Germinal center (tissue), 1 donor: ENCODE measurements around the gene SMIM41.
"Not testable (repeated sequence)": the region's sequence is repeated elsewhere in the genome, so short reads cannot be mapped to it uniquely, and the experiment has no call there.

ENCODE experiments used
- DNase-seq: peaks from one replicate; pipeline ENCODE4 v3.0.0; 2012; ENCODE audit warnings: mixed read lengths, low spot score

SMIM41 gene

DNA sequence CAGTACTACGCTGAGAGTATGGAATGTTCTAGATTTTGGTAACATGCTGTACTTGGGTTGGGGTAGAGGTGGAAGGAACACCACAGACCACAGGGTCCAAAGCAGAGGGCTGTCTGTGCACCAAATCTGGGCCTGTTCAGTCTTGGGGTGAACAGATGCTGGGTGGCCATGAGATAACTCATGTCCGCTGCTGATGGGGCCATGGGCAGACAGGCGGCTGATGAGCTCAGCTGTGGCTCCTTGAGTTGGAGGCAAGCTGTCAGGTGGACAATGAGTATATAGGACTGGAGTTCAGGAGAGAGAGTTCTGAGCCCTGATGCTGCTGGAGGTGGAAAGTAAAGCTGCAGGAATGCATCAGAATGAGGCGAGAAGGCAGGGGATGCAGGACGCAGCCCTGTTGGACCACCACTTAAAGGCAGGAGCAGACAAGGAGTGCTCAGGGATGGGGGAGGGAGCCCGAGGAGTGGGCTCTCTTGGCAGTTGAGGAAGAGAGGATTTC lies 6.2 kb downstream of the SMIM41 start:
- peak; percentile 1 for DNase-seq

DNA sequence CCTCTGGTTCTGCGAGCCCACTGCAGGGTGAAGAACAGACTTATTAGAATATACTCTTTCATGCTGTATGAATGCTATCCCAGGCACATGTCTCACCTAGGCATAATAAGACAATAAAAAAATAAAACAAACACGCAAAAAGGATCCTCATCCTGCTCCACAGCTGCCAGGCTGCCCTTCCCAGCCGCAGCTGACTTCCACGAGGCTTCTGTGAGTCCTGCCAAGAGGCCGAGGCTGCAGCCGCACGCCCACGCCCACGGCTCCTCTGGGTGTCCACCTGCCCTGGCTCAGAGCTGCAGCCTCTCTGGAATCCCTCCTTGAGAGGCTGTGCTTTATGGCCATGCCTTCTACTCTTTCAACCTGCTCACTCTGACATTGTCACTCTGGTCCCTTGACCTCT lies 6.9 kb downstream of the SMIM41 start:
- peak; percentile 5 for DNase-seq

DNA sequence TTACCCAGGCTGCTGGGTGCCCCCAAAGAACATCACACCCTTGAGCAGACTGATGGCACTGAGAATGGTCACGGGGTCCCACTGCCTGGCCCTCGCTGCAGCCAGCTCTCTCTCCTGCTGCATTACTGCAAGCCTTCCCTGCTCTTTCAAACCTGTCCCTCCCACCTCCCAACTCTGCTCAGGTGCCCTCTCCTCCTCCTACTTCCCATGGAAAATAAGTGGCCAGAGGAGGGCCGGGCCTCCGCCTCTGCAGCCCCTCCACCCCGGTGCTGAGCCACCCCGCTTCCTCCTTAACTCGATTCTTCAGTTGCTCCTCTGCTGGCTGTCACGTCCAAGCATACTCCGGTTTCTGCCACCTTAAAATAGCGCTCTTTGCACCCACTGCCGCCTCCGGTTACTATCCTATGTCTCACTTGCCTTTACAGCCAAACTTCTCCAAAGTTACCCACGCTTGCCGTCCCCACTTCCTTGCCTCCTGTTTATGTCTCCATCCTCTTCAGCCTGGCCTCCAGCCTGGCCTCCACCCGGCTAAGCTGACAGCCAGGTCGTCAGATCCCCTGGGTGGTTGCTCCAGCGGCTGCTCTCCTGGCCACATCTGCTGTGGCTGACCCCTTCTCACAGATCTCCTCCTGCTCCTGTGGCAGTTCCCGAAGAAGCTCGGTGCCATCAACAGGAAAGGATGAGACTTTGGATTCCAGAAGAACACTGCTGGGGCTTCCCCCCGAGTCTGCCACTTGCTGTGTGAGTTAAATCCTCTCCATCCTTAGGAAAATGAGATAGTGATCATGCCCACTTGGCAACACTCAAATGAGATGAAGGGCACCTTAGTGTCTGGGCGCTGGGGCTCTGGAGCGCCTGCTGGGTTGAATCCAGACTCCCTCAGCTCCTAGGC lies 7.7 kb downstream of the SMIM41 start:
- peak; percentile 2 for DNase-seq

DNA sequence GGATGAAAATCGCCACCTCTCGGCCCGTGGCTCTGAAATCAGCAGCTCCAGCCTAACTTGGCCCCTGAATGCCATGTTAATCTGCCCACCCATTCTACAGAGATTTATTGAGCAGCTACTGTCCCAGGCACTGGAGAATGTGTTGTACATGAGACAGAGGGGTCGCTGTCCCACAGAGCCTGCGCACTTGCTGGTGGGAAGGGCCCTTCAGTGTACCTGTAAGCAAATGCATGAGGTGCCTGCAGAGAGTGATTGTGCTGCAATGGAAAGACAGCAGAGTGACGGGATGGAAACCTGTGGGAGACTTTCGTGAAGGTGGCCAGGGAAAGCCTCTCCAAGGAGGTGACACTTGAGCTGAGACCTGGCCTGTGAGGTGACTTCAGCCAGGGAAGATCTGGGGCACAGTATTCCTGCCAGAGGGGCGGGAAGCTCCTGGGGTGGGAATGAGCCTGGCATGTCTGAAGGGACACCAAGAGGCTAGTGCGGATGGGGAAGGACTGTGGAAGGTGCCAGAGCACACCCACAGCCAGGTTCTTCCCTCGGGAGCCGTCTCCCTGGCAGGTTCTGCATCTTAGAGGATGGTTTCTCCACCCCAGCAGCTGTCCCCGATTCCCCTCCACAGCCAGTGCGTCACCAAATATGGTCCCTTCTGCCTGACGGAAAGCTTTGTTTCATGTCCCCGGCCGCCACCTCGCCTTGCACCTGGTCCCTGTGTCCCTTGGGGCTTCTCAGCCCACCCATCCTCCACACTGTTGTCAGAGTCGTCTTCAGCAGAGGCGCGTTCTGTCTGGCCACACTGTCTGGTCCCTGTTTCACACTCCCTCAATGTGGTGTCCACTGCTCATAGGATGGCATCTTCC lies 8.7 kb downstream of the SMIM41 start:
- DNase-seq: peak; percentile 80

DNA sequence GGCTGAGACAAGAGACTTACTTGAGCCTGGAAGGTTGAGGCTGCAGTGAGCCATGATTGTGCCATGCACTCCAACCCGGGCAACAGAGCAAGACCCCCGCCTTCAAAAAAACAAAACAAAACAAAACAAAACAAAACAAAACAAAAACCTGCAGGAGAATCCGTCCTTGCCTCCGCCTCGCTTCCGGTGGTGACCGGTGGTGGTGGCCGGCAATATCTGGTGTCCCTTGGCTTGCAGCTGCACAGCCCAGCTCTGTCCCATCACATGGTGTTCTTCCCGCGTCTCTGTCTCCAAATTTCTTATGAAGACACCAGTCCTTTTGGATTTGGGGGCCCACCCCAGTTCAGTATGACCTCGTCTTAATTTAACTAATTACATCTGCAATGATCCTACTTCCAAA lies 10.0 kb downstream of the SMIM41 start:
- DNase-seq: no peak

DNA sequence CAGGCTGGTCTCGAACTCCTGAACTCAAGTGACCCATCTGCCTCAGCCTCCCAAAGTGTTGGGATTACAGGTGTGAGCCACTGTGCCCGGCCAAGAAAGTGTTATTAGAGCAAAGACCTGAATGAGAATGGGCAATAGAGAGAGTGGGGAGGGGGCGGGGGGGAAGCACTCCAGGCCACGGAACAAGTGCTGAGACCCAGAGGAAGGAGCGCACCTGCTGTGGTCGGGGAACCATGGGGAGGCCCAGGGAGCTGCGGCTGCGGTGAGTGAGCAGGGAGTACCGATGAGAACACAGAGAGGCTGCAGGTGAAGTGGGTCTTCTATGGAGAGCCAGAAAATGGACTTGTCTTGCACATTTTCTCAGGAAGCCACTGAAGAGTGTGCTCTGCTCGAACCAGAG lies 10.8 kb downstream of the SMIM41 start:
- peak; percentile 18 for DNase-seq

DNA sequence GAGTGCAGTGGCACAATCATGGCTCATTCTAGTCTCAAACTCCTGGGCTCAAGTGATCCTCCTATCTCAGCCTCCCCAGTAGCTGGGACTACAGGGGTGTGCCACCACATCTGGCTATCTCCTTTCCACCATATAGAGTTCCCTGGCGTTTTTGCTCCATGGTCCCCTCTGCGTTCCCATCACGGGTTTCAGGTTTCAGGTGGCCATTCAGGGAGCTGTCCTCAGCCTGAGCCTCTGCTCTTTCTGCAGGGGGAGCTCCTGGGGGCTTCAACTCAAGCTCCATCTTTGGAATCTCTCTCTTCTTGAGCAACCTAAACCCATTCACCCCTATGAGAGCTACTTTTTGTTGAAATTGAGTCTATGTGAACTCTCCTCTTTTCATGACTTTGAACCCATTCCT lies 11.6 kb downstream of the SMIM41 start:
- DNase-seq: peak; percentile 2

DNA sequence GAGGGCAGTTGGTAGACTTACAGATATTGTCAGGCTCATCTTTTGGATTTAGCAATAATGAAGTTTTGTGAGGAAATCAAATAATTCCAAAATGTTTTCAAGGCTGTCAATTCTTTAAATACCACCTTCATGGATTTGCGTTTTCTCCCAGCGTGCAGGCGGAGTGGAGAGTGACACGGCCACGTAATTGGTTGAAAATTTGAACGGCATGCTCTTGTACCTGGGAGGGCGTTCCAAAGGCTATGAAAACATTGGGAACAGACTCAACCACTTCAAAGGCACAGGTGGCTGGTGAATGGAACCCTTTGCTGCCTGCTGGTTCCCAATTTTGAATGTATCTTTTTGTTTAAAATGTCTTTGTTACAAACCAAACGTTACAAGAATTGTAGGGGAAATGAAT lies 12.4 kb downstream of the SMIM41 start:
- no peak for DNase-seq

DNA sequence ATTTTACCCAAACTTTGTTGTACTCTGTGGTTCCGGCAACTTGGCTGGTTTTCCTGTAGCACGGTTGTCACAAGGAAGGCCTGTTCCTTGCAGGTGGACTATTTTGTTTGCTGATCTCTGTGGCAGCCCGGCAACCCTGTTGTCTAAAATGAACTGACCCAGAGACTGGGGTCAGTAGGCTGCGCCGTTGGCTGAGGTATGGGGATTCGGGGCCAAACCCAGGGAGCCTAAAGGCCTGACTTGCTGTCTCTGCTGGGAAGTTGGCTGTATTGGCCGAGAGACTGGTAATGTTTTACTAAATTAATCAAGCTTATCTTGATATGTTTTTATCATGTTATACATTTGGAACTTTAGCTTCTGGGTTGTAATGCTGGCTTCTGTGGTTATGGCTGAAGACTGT lies 13.8 kb downstream of the SMIM41 start:
- DNase-seq: no peak

DNA sequence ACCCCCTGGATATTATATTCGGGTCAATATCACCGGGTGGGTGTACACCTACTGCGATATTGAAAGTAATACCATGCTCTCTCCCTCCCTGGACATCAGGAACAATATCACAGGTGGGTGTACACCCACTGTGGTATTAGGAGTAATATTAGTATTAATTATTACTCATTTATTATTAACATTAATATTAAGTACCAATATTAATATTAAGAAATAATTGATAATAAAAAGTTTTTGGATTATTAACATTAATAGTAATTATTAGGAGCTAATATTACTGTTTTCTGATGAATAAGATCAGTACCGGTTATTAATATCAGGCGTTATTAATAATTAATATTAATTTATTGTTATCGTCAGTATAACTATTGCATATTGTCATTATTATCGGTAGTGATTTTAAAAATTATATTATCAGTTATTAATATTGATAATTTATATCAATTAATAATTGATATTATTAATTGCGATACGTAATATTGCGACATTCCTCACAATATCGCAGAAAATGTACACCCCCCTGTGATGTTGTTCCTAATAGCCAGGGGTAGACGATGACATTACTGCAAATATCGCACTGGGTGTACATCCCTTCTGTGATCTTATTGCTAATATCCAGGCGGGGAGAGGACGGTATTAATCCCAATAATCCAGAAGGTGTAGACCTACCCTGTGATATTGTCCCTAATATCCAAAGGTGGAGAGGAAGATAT lies 17.0 kb downstream of the SMIM41 start:
- no peak for DNase-seq

DNA sequence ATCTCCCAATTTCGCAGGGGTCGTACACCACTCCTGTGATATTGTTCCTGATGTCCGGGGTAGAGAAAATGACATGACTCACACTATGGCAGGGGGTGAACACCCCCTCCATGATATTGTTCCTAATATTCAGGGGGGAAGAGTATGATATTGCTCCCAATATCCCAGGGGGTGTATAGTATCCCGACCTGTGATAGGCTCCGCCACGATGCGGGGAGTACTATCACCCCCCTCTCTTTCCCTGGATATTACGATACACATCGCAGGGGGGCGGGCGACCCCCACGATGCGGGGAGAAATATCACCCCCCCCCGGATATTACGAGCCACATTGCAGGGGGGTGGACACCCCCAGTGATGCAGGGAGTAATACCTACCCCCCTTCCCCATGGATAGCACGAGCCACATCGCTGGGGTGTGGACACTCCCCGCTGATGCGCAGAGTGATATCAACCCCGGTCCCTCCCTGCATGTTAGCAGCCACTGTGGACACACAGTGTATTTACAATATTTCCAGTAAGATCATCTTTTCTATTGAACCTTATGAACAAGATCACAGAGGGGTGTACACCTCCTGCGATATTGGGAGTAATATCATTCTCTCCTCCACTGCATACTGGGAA lies 17.7 kb downstream of the SMIM41 start:
- no peak for DNase-seq

DNA sequence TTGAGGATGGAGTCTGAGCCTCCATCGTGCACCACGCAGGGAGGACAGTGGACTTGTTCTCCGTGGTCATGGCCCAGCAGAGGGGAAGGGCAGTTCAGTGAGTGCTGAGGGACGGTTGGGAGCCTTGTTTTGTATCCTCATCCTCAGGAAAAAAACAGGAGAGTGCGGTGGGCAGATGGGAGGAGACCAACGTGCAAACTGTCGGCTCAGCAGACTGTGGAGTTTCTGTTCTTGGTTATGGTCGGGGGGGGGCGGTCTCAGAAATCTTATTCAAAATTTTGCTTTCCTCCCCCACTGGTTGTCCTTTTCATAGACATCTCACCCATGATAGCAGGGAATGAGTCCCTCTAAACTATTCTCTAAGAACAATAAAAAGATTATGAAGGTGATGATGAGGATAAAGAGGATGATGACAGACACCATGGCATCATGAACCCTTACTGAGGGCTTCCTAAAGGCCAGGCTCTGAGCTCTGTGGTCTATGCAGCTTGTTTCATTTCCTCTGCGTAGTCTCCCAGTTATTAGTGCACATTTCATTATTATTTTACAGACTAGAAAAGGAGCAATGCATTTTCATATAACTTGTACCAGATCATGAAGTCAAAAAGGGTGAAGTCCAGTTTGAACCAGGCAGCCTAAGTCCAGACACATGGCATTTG lies 25.1 kb downstream of the SMIM41 start:
- peak; percentile 4 for DNase-seq

DNA sequence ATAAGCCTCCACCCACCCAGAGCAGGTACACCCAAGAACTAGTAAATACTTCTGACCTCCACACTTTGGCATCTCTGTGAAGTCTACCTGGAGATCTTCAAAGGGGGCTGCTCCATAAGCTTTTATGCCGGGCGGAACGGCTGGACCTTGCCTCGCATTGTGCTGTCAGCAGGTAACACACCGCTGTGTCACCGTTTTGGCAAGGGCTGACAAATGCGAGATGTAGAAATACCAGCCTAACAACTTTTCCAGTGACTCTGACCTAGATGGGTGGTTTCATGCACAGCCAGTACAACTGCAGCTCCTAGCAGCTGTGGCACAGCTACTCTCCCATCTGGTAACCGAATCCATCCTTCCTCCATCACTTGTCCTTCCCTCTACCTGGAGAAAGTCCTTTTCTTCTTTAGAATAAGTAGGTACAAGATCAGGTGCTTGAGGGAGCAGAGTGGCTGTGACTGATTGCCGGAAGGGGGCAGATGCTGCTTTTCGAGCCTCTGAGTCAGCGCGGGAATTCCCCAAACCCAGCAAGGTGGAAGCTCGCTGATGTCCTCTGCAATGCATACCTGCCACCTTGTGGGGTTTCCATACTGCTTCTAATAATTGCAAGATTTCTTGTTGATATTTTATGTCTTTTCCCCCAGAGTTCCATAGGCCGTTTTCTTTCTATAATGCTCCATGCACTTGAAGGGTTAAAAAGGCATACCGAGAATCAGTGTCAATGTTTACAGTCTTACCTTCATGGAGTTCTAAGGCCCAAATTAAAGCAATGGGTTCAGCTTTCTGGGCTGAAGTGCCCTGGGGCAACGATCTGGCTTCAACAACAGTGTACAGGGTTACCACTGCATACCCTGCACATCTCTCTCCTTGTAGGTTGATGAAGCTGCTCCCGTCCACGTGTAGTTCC lies 37.0 kb downstream of the SMIM41 start:
- DNase-seq: not testable (repeated sequence)

DNA sequence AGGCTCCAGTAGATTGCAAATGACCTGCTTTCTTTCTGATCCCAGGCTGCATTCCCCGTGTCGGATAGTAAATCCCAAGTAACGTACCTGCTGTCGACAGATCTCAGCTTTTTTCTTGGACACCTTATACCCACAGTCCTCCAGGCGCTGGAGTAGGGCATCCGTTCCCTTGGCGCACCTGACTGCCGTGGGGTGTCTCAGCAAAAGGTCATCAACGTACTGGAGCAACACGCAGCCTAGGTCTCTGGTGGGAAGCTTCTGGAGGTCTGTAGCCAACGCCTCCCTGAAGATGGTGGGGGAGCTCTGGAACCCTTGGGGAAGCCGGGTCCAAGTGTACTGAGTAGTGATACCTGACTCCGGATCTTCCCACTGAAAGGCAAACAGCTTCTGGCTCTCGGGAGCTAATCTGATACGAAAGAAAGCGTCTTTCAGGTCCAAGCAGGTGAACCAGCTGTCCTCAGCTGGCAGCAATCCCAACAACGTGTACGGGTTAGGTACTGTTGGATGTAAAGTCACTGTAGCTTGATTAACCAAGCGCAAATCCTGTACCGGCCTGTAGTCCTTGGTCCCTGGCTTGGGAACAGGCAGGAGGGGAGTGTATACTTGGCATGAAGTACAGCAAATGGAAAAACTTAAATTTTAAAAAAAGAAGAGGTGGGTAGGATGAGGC lies 38.4 kb downstream of the SMIM41 start:
- DNase-seq: not testable (repeated sequence)

DNA sequence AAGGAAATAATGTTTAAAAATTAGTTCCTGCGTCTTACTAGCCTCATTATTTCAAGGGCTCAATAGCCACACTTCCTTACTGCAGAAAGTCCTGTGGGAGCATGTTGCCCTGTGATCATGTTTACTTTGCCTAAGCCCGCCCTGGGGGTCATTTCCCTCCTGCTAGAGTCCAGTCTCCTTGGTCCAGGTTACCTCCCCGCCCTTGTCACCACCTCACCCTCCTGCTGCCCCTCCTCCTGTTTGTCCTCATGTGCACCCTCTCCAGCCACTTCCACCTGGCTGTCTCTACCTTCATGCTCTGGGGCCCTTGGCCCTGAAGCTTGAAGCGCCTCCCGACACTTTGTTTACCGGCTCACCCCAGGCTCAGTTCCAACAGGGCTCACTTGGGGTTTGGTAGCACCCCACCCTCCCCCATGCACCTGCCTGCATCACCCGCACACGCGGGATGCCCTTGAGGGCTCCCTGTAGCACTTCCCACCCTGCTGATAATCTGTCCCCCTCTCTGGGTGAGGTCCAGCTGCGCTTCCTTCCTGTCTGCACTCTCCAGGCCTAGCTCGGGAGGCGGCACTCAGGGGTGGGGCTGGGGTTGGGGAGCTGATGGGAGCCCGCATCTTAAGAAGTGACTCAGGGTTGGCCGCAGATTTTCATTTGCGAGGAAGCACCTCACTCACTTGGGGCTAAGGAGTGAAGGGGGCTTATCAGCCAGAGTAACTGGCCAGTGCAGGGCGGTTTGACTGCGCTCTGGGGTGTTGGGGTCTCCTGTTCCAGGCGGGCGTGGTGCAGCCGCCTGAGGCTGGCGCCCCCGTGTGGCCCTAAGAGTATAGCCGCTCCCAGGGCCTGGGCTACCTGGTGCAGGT lies 40.1 kb downstream of the SMIM41 start:
- DNase-seq: peak; percentile 81

DNA sequence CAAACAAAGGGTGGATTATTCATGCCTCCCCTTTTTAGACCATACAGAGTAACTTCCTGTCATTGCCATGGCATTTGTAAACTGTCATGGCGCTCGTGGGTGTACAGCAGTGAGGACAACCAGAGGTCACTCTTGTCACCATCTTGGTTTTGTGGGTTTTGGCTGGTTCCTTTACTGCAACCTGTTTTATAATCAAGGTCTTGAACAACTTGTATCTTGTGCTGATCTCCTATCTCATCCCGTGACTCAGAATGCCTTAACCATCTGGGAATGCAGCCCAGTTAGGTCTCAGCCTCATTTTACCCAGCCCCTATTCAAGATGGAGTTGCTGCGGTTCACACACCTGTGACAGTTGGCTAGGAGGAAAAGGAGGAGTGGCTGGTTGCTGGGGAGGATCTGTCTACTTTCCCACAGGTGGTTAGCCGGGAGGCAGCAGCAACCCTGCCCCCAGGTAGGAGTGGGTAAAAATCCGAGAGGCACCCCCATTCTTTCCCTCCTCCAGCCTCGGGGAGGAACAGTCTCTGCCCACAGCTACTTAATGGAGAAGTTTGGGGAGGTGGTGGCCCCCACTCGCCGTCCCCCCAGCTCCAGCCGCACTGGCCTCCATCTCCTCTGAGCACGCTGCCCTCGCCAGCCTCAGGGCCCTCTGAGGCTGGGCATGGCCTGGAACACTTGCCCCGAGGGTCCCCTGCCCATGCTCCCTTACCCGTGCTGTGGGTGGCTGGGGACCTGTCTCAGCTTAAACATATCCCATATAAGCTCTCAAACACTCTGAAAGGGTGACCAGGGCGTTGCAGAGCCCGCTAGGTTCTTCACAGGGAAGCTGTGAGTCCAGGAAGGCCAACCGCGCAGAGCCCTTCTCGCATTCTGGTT lies 41.7 kb downstream of the SMIM41 start:
- DNase-seq: peak; percentile 1

DNA sequence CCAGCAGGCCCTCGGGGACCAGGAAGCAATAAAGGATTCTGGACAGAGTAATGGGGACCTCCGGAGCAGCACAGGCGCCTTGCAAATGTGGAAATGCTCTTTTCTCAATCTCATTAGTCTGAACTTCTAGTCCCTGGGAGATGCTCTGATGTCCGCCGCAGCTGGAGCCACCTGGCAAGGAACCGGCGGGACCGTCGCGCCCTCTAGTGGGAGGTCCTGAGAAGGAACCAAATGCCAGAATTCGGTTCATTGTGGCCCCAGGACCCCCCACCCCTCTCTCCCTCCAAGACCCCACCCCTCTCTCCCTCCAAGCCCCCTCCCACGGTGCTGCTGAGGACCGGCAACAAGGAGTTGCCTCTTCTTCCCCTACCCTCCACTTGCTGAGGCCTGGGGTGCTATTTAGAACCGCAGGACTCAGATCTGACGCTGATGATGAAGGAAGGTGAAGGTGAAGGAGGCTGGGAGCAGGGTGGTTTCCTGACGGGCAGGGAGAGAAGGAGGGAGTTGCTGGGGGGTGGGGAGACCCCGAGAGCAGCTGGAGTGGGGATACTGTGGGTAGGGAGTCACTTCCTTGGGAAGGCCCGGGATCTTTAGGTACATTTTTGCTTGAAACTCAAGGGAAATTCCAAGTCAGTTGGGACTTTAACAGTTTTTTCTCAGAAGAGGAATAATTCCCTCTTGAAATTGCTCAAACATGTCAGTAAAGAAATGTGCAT lies 42.5 kb downstream of the SMIM41 start:
- peak; percentile 76 for DNase-seq
